ENCODE measurements around the gene PRLR. TPM values are rescaled to one million over a fixed set of nuclear protein-coding genes. Genes with fewer than 3 reads are reported as not detected.
A peak's percentile ranks its signal among the peaks of the same experiment; 100 is the strongest.

The PRLR gene
- total and polyA plus RNA-seq, 4 donors = 1.4 to 13.7 (median 3.9) TPM

DNA sequence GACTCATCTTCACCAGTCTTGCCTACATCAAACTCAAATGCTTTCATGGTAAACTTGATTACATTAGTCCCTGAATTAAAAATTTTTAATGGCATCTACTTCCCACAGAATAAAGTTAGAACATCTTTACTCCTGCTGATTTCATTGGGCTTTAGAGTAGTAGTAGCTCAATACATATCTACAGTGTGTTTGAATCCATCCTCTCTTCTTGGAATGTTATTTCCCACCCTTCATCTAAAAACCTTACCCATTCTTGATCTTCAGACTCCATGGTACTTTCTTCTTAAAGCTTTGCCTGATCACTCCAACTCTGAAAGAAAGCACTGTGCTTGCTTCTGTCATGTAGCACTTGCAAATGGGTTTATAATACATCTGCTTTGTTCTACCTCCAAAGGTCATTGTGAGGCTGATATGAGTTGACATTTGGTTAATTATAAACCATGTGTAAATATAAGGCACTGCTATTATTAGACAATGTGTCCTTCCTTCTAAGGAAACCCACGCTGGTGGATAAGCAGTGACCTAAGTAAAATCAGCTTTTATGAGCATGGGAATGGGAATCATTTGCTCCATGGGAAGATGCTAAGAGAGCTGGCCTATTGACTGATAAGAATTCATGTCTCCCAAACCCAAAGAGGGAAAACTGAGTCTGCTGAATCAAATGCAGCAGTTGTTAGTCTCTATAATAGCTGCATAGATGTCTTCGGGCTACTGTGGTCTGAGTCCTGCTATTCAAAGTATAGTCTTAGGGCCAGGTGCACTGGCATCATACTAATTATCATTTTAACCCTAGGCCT, 7.5 kb upstream of the PRLR start:
- H3K9me3 ChIP-seq (ENCODE audit: control insufficient read depth, insufficient read depth, low read length) = no peaks in the 10 kb centered on the region
- no peak overlapping the region for H3K27ac ChIP-seq (ENCODE audit: low read depth, low read length)
- H3K4me3 ChIP-seq (ENCODE audit: low read depth, low read length) = no peak overlapping the region
- DNase-seq (ENCODE audit: low read depth in 4 of 6, low spot score in 6 of 6) = no peak
- H3K27me3 ChIP-seq (ENCODE audit: control insufficient read depth, insufficient read depth, low read length) = peaks cover 2% of the 10 kb centered on the region
- H3K4me1 ChIP-seq (ENCODE audit: control insufficient read depth, insufficient read depth, low read length) = no peaks in the 10 kb centered on the region
- no CpG with 5 or more reads among the region's 2 CpGs for WGBS (ENCODE audit: insufficient coverage)
- no peaks in the 10 kb centered on the region for H3K36me3 ChIP-seq (ENCODE audit: control insufficient read depth, insufficient read depth, low read length)

- no peak overlapping the region for H3K4me3 ChIP-seq (ENCODE audit: low read depth, low read length)
- H3K4me1 ChIP-seq (ENCODE audit: control insufficient read depth, insufficient read depth, low read length) = no peaks in the 10 kb centered on the region
- no peaks in the 10 kb centered on the region for H3K27me3 ChIP-seq (ENCODE audit: control insufficient read depth, insufficient read depth, low read length)
- no peaks in the 10 kb centered on the region for H3K36me3 ChIP-seq (ENCODE audit: control insufficient read depth, insufficient read depth, low read length)
- no peak overlapping the region for H3K27ac ChIP-seq (ENCODE audit: low read depth, low read length)
- no peaks in the 10 kb centered on the region for H3K9me3 ChIP-seq (ENCODE audit: control insufficient read depth, insufficient read depth, low read length)
- no peak for DNase-seq (ENCODE audit: low read depth in 4 of 6, low spot score in 6 of 6)
These were observed 6.5 kb upstream of the PRLR start for GRCh38 chr5:35236770-35237169.

- 91% methylated on average over 6 of the region's 11 CpGs for WGBS (ENCODE audit: insufficient coverage)
- Histone ChIP-seq H3K9me3 (ENCODE audit: control insufficient read depth, insufficient read depth, low read length) (no peaks in the 10 kb centered on the region), H3K27ac (ENCODE audit: low read depth, low read length) (no peak overlapping the region), H3K4me1 (ENCODE audit: control insufficient read depth, insufficient read depth, low read length) (peaks cover 9% of the 10 kb centered on the region), H3K27me3 (ENCODE audit: control insufficient read depth, insufficient read depth, low read length) (peaks cover 12% of the 10 kb centered on the region), H3K4me3 (ENCODE audit: low read depth, low read length) (no peak overlapping the region), H3K36me3 (ENCODE audit: control insufficient read depth, insufficient read depth, low read length) (no peaks in the 10 kb centered on the region)
- DNase-seq (ENCODE audit: low read depth in 4 of 6, low spot score in 6 of 6) = no peak
These were observed 3.3 kb upstream of the PRLR start for GRCh38 chr5:35233601-35234000.

- H3K36me3 ChIP-seq (ENCODE audit: control insufficient read depth, insufficient read depth, low read length) = no peaks in the 10 kb centered on the region
- H3K27me3 ChIP-seq (ENCODE audit: control insufficient read depth, insufficient read depth, low read length) = peaks cover 13% of the 10 kb centered on the region
- H3K9me3 ChIP-seq (ENCODE audit: control insufficient read depth, insufficient read depth, low read length) = no peaks in the 10 kb centered on the region
- no peak for DNase-seq (ENCODE audit: low read depth in 4 of 6, low spot score in 6 of 6)
- WGBS (ENCODE audit: insufficient coverage) = no CpG with 5 or more reads among the region's 4 CpGs
- no peak overlapping the region for H3K4me3 ChIP-seq (ENCODE audit: low read depth, low read length)
- H3K27ac ChIP-seq (ENCODE audit: low read depth, low read length) = no peak overlapping the region
- peaks cover 9% of the 10 kb centered on the region for H3K4me1 ChIP-seq (ENCODE audit: control insufficient read depth, insufficient read depth, low read length)
These were observed 2.8 kb upstream of the PRLR start for GRCh38 chr5:35233121-35233520.

- Histone ChIP-seq H3K27me3 (ENCODE audit: control insufficient read depth, insufficient read depth, low read length) (peaks cover 13% of the 10 kb centered on the region), H3K36me3 (ENCODE audit: control insufficient read depth, insufficient read depth, low read length) (no peaks in the 10 kb centered on the region), H3K4me3 (ENCODE audit: low read depth, low read length) (no peak overlapping the region), H3K27ac (ENCODE audit: low read depth, low read length) (no peak overlapping the region), H3K4me1 (ENCODE audit: control insufficient read depth, insufficient read depth, low read length) (peaks cover 9% of the 10 kb centered on the region), H3K9me3 (ENCODE audit: control insufficient read depth, insufficient read depth, low read length) (no peaks in the 10 kb centered on the region)
- no peak for DNase-seq (ENCODE audit: low read depth in 4 of 6, low spot score in 6 of 6)
- 73% methylated on average over 5 of the region's 5 CpGs for WGBS (ENCODE audit: insufficient coverage)
These were observed 1.8 kb upstream of the PRLR start for GRCh38 chr5:35232124-35232523.

- Histone ChIP-seq H3K36me3 (ENCODE audit: control insufficient read depth, insufficient read depth, low read length) (no peaks in the 10 kb centered on the region), H3K4me1 (ENCODE audit: control insufficient read depth, insufficient read depth, low read length) (peaks cover 9% of the 10 kb centered on the region), H3K27ac (ENCODE audit: low read depth, low read length) (no peak overlapping the region), H3K4me3 (ENCODE audit: low read depth, low read length) (peak overlapping the region; percentile 50), H3K9me3 (ENCODE audit: control insufficient read depth, insufficient read depth, low read length) (no peaks in the 10 kb centered on the region), H3K27me3 (ENCODE audit: control insufficient read depth, insufficient read depth, low read length) (peaks cover 13% of the 10 kb centered on the region)
- DNase-seq (ENCODE audit: low read depth in 4 of 6, low spot score in 6 of 6) = peak in 2 of 6 donors; percentile 43 to 81
- 4% methylated on average over 24 of the region's 30 CpGs for WGBS (ENCODE audit: insufficient coverage)
These were observed 930 bp downstream of the PRLR start for GRCh38 chr5:35229076-35230037.

- Histone ChIP-seq H3K4me1 (ENCODE audit: control insufficient read depth, insufficient read depth, low read length) (peaks cover 9% of the 10 kb centered on the region), H3K27ac (ENCODE audit: low read depth, low read length) (no peak overlapping the region), H3K4me3 (ENCODE audit: low read depth, low read length) (no peak overlapping the region), H3K27me3 (ENCODE audit: control insufficient read depth, insufficient read depth, low read length) (peaks cover 13% of the 10 kb centered on the region), H3K36me3 (ENCODE audit: control insufficient read depth, insufficient read depth, low read length) (no peaks in the 10 kb centered on the region), H3K9me3 (ENCODE audit: control insufficient read depth, insufficient read depth, low read length) (no peaks in the 10 kb centered on the region)
- no peak for DNase-seq (ENCODE audit: low read depth in 4 of 6, low spot score in 6 of 6)
- WGBS (ENCODE audit: insufficient coverage) = 89% methylated on average over 2 of the region's 2 CpGs
These were observed 2.0 kb downstream of the PRLR start for GRCh38 chr5:35228310-35228709.

DNA sequence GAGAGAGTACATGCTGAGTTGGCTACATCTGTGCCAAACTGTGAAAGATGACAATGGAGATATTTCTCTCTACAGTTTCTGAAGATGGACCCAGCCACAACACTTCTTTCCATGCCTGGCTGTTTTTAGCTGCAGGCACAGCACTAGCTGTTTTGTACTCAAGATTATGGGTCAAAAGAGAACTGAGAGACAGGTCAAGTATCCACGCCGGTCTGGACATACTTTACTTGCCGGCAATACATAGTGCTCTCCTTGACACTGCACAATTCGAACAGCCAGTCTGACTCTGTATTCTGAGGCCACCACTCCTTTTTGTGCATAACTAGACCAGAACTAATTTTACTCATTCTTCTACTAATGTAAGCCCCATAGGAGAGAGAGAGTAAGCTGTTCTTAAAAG, 2.6 kb downstream of the PRLR start:
- Histone ChIP-seq H3K9me3 (ENCODE audit: control insufficient read depth, insufficient read depth, low read length) (no peaks in the 10 kb centered on the region), H3K4me1 (ENCODE audit: control insufficient read depth, insufficient read depth, low read length) (peaks cover 9% of the 10 kb centered on the region), H3K36me3 (ENCODE audit: control insufficient read depth, insufficient read depth, low read length) (no peaks in the 10 kb centered on the region), H3K4me3 (ENCODE audit: low read depth, low read length) (no peak overlapping the region), H3K27me3 (ENCODE audit: control insufficient read depth, insufficient read depth, low read length) (peaks cover 13% of the 10 kb centered on the region), H3K27ac (ENCODE audit: low read depth, low read length) (no peak overlapping the region)
- WGBS (ENCODE audit: insufficient coverage) = no CpG with 5 or more reads among the region's 4 CpGs
- no peak for DNase-seq (ENCODE audit: low read depth in 4 of 6, low spot score in 6 of 6)

DNA sequence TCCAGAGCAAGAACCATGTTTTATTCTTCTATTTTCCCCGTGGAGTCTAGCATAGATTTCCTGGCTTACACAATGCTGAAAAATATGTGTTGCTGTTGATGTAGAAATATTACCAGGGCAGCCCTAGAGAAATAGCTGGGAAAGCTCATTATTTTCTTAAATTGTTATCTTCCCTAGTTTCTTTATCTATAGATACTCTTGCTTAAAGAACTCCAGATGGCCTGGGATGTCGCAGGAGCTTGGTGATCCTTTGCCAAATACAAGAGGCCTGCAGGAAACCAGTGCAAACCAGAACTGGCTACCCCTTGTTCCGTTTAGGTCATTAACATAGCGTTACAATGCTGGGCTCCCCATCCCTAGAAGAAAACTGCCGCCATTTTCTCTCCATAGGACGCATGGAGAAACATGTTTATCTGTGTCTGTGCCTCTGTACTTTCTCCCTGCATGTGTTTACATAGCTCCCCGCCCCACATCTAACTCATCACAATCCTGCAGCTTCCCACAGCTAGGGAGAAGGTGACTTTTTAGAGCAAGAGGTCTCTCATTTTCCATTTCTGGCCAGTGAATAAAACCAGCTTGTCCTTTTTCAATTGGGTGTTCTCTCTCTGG, 6.4 kb downstream of the PRLR start:
- DNase-seq (ENCODE audit: low read depth in 4 of 6, low spot score in 6 of 6) = peak in 1 of 6 donors; percentile 17
- Histone ChIP-seq H3K27me3 (ENCODE audit: control insufficient read depth, insufficient read depth, low read length) (peaks cover 4% of the 10 kb centered on the region), H3K27ac (ENCODE audit: low read depth, low read length) (peak overlapping the region; percentile 62), H3K4me1 (ENCODE audit: control insufficient read depth, insufficient read depth, low read length) (peaks cover 4% of the 10 kb centered on the region), H3K4me3 (ENCODE audit: low read depth, low read length) (no peak overlapping the region), H3K36me3 (ENCODE audit: control insufficient read depth, insufficient read depth, low read length) (no peaks in the 10 kb centered on the region), H3K9me3 (ENCODE audit: control insufficient read depth, insufficient read depth, low read length) (no peaks in the 10 kb centered on the region)
- WGBS (ENCODE audit: insufficient coverage) = 94% methylated on average over 3 of the region's 7 CpGs
